HG03064 (cell line): ENCODE results near the gene SPRY4.
"Not testable (repeated sequence)": the region's sequence is repeated elsewhere in the genome, so short reads cannot be mapped to it uniquely, and the experiment has no call there.

Experiments
- ATAC-seq: cut with Tn5 transposase; IDR thresholded peaks from one replicate; pipeline ENCODE4 v1.9.1; 2021; ENCODE audit warnings: low read depth; ENCODE audit not compliant: unreplicated experiment

Gene SPRY4

GRCh38 chr5:142339781-142340180 is 15.0 kb upstream of the SPRY4 start:
- no peak for ATAC-seq

- no peak for ATAC-seq
Observed at GRCh38 chr5:142334538-142334937, 9.7 kb upstream of the SPRY4 start.

- not testable (repeated sequence) for ATAC-seq
Observed at GRCh38 chr5:142333749-142334148, 8.9 kb upstream of the SPRY4 start.

GRCh38 chr5:142330444-142330843 is 5.6 kb upstream of the SPRY4 start:
- no peak for ATAC-seq

GRCh38 chr5:142330026-142330425 is 5.2 kb upstream of the SPRY4 start:
- ATAC-seq, result no peak

- ATAC-seq, result no peak
Observed at GRCh38 chr5:142327111-142327842, 2.5 kb upstream of the SPRY4 start.

- no peak for ATAC-seq
Observed at GRCh38 chr5:142326480-142326938, 1.7 kb upstream of the SPRY4 start.

- ATAC-seq, result no peak
Observed at GRCh38 chr5:142325725-142326479, 1.1 kb upstream of the SPRY4 start.

GRCh38 chr5:142324136-142324870 is 518 bp downstream of the SPRY4 start:
- peak; percentile 43 for ATAC-seq

GRCh38 chr5:142323480-142324135 is 1.2 kb downstream of the SPRY4 start:
- no peak for ATAC-seq

- no peak for ATAC-seq
Observed at GRCh38 chr5:142322747-142323479, 1.9 kb downstream of the SPRY4 start.

- no peak for ATAC-seq
Observed at GRCh38 chr5:142322403-142322746, 2.4 kb downstream of the SPRY4 start.

GRCh38 chr5:142320851-142321560 is 3.8 kb downstream of the SPRY4 start:
- no peak for ATAC-seq

GRCh38 chr5:142320430-142320738 is 4.4 kb downstream of the SPRY4 start:
- ATAC-seq, result no peak

- ATAC-seq, result no peak
Observed at GRCh38 chr5:142319560-142320429, 5.0 kb downstream of the SPRY4 start.

GRCh38 chr5:142319105-142319504 is 5.7 kb downstream of the SPRY4 start:
- no peak for ATAC-seq

- ATAC-seq, result no peak
Observed at GRCh38 chr5:142317753-142318152, 7.1 kb downstream of the SPRY4 start.

GRCh38 chr5:142317173-142317572 is 7.6 kb downstream of the SPRY4 start:
- no peak for ATAC-seq

GRCh38 chr5:142316681-142317080 is 8.1 kb downstream of the SPRY4 start:
- ATAC-seq, result no peak
